Activated naive CD8-positive, alpha-beta T cell treated with anti-CD3 and anti-CD28 coated beads, Interleukin-2, amount 50 U/mL, for 24 hours (primary cell): ENCODE measurements around the gene TULP4.

Experiments
- ATAC-seq: fragments of 150-1000 bp; cut with Tn5 transposase; one replicate; pipeline ENCODE4 v1.10.0; 2021
- DNase-seq: peaks from one replicate; pipeline ENCODE4 v3.0.0; 2021
- H3K27ac Mint-ChIP-seq: one replicate; pipeline ENCODE4 v1.8.0; 2021; ENCODE audit warnings: mild to moderate bottlenecking, mixed read lengths
- H3K27me3 Mint-ChIP-seq: one replicate; pipeline ENCODE4 v1.8.0; 2021; ENCODE audit warnings: mixed read lengths
- H3K36me3 Mint-ChIP-seq: one replicate; pipeline ENCODE4 v1.8.0; 2021; ENCODE audit warnings: low read depth, mixed read lengths
- H3K4me1 Mint-ChIP-seq: one replicate; pipeline ENCODE4 v1.8.0; 2021; ENCODE audit warnings: mixed read lengths
- H3K4me3 Mint-ChIP-seq: one replicate; pipeline ENCODE4 v1.8.0; 2021; ENCODE audit warnings: mild to moderate bottlenecking, moderate library complexity, mixed read lengths
- H3K9me3 Mint-ChIP-seq: one replicate; pipeline ENCODE4 v1.8.0; 2021; ENCODE audit warnings: mixed read lengths

TULP4 gene

GRCh38 chr6:158531970-158532369 is 219.7 kb downstream of the TULP4 start:
- Mint-ChIP-seq H3K27me3 (peaks cover 53% of the 10 kb centered on the region), H3K27ac (no peak overlapping the region), H3K9me3 (peaks cover 20% of the 10 kb centered on the region)

GRCh38 chr6:158536084-158536890 is 224.0 kb downstream of the TULP4 start:
- H3K4me1 Mint-ChIP-seq: peaks cover 2% of the 10 kb centered on the region
- peak overlapping the region; percentile 56 for H3K4me3 Mint-ChIP-seq
- peak; percentile 62 for ATAC-seq
- peaks cover 2% of the 10 kb centered on the region for H3K36me3 Mint-ChIP-seq
- H3K27ac Mint-ChIP-seq: no peak overlapping the region
- peaks cover 62% of the 10 kb centered on the region for H3K27me3 Mint-ChIP-seq
- peak; percentile 73 for DNase-seq
- H3K9me3 Mint-ChIP-seq: peaks cover 5% of the 10 kb centered on the region

More at GRCh38 chr6:158531970-158532369, 219.7 kb downstream of the TULP4 start:
- DNase-seq: no peak
- no peak overlapping the region for H3K4me3 Mint-ChIP-seq
- peaks cover 8% of the 10 kb centered on the region for H3K36me3 Mint-ChIP-seq
- ATAC-seq: no peak
- peaks cover 2% of the 10 kb centered on the region for H3K4me1 Mint-ChIP-seq

- peak overlapping the region; percentile 59 for H3K4me3 Mint-ChIP-seq
- DNase-seq (peak; percentile 17), ATAC-seq (peak; percentile 42)
- peaks cover 2% of the 10 kb centered on the region for H3K4me1 Mint-ChIP-seq
- peaks cover 2% of the 10 kb centered on the region for H3K36me3 Mint-ChIP-seq
- peaks cover 62% of the 10 kb centered on the region for H3K27me3 Mint-ChIP-seq
- H3K27ac Mint-ChIP-seq: no peak overlapping the region
- H3K9me3 Mint-ChIP-seq: peaks cover 5% of the 10 kb centered on the region
Observed at GRCh38 chr6:158536891-158537798, 224.9 kb downstream of the TULP4 start.

GRCh38 chr6:158538741-158539140 is 226.5 kb downstream of the TULP4 start:
- Mint-ChIP-seq H3K4me3 (no peak overlapping the region), H3K9me3 (no peaks in the 10 kb centered on the region), H3K4me1 (peaks cover 2% of the 10 kb centered on the region), H3K27ac (no peak overlapping the region), H3K36me3 (peaks cover 2% of the 10 kb centered on the region), H3K27me3 (peaks cover 60% of the 10 kb centered on the region)
- DNase-seq (no peak), ATAC-seq (no peak)

GRCh38 chr6:158539413-158539812 is 227.1 kb downstream of the TULP4 start:
- DNase-seq (no peak), ATAC-seq (no peak)
- H3K27ac Mint-ChIP-seq: no peak overlapping the region
- H3K4me1 Mint-ChIP-seq: peaks cover 2% of the 10 kb centered on the region
- H3K4me3 Mint-ChIP-seq: no peak overlapping the region
- H3K9me3 Mint-ChIP-seq: no peaks in the 10 kb centered on the region
- peaks cover 56% of the 10 kb centered on the region for H3K27me3 Mint-ChIP-seq
- H3K36me3 Mint-ChIP-seq: peaks cover 2% of the 10 kb centered on the region

- ATAC-seq (no peak), DNase-seq (no peak)
- H3K36me3 Mint-ChIP-seq: peaks cover 2% of the 10 kb centered on the region
- no peak overlapping the region for H3K4me3 Mint-ChIP-seq
- no peak overlapping the region for H3K27ac Mint-ChIP-seq
- H3K9me3 Mint-ChIP-seq: no peaks in the 10 kb centered on the region
- peaks cover 52% of the 10 kb centered on the region for H3K27me3 Mint-ChIP-seq
- H3K4me1 Mint-ChIP-seq: peaks cover 2% of the 10 kb centered on the region
Observed at GRCh38 chr6:158539881-158540280, 227.6 kb downstream of the TULP4 start.

GRCh38 chr6:158543606-158544185 is 231.4 kb downstream of the TULP4 start:
- peaks cover 29% of the 10 kb centered on the region for H3K27me3 Mint-ChIP-seq
- H3K4me1 Mint-ChIP-seq: no peaks in the 10 kb centered on the region

GRCh38 chr6:158544428-158544827 is 232.2 kb downstream of the TULP4 start:
- Mint-ChIP-seq H3K4me3 (no peak overlapping the region), H3K9me3 (no peaks in the 10 kb centered on the region), H3K27me3 (peaks cover 25% of the 10 kb centered on the region), H3K4me1 (no peaks in the 10 kb centered on the region), H3K36me3 (no peaks in the 10 kb centered on the region), H3K27ac (no peak overlapping the region)
- ATAC-seq (no peak), DNase-seq (no peak)

More at GRCh38 chr6:158543606-158544185, 231.4 kb downstream of the TULP4 start:
- Mint-ChIP-seq H3K27ac (no peak overlapping the region), H3K9me3 (no peaks in the 10 kb centered on the region), H3K36me3 (no peaks in the 10 kb centered on the region), H3K4me3 (no peak overlapping the region)
- DNase-seq (no peak), ATAC-seq (no peak)

GRCh38 chr6:158545043-158545966 is 233.0 kb downstream of the TULP4 start:
- Mint-ChIP-seq H3K27me3 (peaks cover 18% of the 10 kb centered on the region), H3K36me3 (no peaks in the 10 kb centered on the region), H3K9me3 (no peaks in the 10 kb centered on the region), H3K4me1 (no peaks in the 10 kb centered on the region), H3K4me3 (no peak overlapping the region), H3K27ac (no peak overlapping the region)
- no peak for ATAC-seq
- no peak for DNase-seq

- H3K36me3 Mint-ChIP-seq: no peaks in the 10 kb centered on the region
- no peak overlapping the region for H3K4me3 Mint-ChIP-seq
- H3K27me3 Mint-ChIP-seq: peaks cover 2% of the 10 kb centered on the region
- H3K9me3 Mint-ChIP-seq: no peaks in the 10 kb centered on the region
- DNase-seq (no peak), ATAC-seq (no peak)
- H3K27ac Mint-ChIP-seq: no peak overlapping the region
- no peaks in the 10 kb centered on the region for H3K4me1 Mint-ChIP-seq
Observed at GRCh38 chr6:158548418-158549161, 236.3 kb downstream of the TULP4 start.

GRCh38 chr6:158552055-158552795 is 240.0 kb downstream of the TULP4 start:
- H3K36me3 Mint-ChIP-seq: no peaks in the 10 kb centered on the region
- H3K4me3 Mint-ChIP-seq: no peak overlapping the region
- H3K27me3 Mint-ChIP-seq: peaks cover 2% of the 10 kb centered on the region
- no peaks in the 10 kb centered on the region for H3K4me1 Mint-ChIP-seq
- H3K27ac Mint-ChIP-seq: no peak overlapping the region
- no peaks in the 10 kb centered on the region for H3K9me3 Mint-ChIP-seq
- ATAC-seq (no peak), DNase-seq (no peak)

GRCh38 chr6:158552796-158553138 is 240.5 kb downstream of the TULP4 start:
- no peak for ATAC-seq
- no peak overlapping the region for H3K4me3 Mint-ChIP-seq

More at GRCh38 chr6:158552796-158553138, 240.5 kb downstream of the TULP4 start:
- H3K36me3 Mint-ChIP-seq: no peaks in the 10 kb centered on the region
- no peak for DNase-seq
- no peak overlapping the region for H3K27ac Mint-ChIP-seq
- no peaks in the 10 kb centered on the region for H3K4me1 Mint-ChIP-seq
- H3K27me3 Mint-ChIP-seq: peaks cover 2% of the 10 kb centered on the region
- no peaks in the 10 kb centered on the region for H3K9me3 Mint-ChIP-seq
